ENCODE data around the gene SYCP2L. TPM values are rescaled to one million over a fixed set of nuclear protein-coding genes. Genes with fewer than 3 reads are reported as not detected.

The SYCP2L gene
- polyA plus RNA-seq, 1 of the 3 experiments (the other 2 are of a cell fraction), result 0.82 TPM

DNA sequence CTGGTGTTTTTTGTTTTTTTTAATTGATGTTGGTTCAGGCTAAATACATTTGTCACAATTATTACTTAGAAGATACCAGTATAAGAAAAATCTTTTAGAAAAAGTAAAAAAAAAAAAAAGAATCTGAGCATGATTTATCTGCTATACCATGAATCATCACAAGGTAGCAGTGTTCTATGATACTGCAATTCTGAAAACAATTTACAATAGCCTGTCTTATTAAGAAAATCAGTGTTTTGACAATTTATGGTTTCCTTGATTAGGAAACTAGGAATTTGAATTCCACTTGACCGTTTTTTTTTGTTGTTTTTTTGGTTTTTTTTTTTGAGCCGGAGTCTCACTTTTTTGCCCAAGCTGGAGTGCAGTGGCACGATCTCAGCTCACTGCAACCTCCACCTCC is 39.2 kb upstream of the SYCP2L start:
- peak; percentile 19 for DNase-seq

DNA sequence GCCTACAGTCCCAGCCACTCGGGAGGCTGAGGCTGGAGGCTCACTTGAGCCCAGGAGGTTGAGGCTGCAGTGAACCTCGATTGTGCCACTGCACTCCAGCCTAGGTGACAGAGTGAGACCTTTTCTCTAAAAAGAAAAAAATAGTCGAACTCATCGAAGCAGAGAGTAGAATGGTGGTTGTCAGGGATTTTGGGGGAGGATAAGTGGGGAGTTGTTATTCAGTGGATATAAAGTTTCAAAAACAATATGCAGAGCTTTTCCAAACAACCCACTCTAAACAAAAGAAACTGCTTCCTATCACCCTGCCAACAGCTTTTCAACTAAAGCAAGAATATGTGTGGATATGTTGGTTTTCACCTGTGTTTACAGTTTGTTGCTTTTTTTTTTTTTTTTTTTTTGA is 37.0 kb upstream of the SYCP2L start:
- WGBS (ENCODE audit: low lambda C conversion rate), result 49% methylated on average over 4 of the region's 4 CpGs
- Histone ChIP-seq H4K20me1 (ENCODE audit: insufficient read depth) (no peaks in the 10 kb centered on the region), H3K9me2 (no peaks in the 10 kb centered on the region), H3K4me3 (ENCODE audit: low read depth in 2 of 2, low read length in 1 of 2) (no peak overlapping the region), H3K4me2 (no peak overlapping the region), H3K27me3 (ENCODE audit: insufficient read depth) (no peaks in the 10 kb centered on the region), H3K79me2 (ENCODE audit: insufficient read depth) (no peaks in the 10 kb centered on the region), H3K27ac (ENCODE audit: low read depth in 2 of 2, low read length in 1 of 2) (no peak overlapping the region), H3K4me1 (ENCODE audit: control insufficient read depth in 1 of 2, insufficient read depth in 2 of 2, low read depth in 1 of 2, low read length in 1 of 2) (no peaks in the 10 kb centered on the region), H3K9ac (no peak overlapping the region), H3K9me3 (no peaks in the 10 kb centered on the region), H3F3A (replicated peaks; ENCODE audit: insufficient read depth) (no peaks in the 10 kb centered on the region), H2AFZ (ENCODE audit: low read depth) (no peak overlapping the region), H3K36me3 (replicated peaks in 1 of 2; ENCODE audit: control insufficient read depth in 1 of 2, insufficient read depth in 2 of 2, low read length in 1 of 2) (no peaks in the 10 kb centered on the region)
- POLR2A ChIA-PET, result no interaction called here
- TF ChIP-seq SIN3A (IDR thresholded peaks at IDR 0.05; ENCODE audit: borderline replicate concordance, low read depth, low read length), result no peak
- TF ChIP-seq, protein P1, sequence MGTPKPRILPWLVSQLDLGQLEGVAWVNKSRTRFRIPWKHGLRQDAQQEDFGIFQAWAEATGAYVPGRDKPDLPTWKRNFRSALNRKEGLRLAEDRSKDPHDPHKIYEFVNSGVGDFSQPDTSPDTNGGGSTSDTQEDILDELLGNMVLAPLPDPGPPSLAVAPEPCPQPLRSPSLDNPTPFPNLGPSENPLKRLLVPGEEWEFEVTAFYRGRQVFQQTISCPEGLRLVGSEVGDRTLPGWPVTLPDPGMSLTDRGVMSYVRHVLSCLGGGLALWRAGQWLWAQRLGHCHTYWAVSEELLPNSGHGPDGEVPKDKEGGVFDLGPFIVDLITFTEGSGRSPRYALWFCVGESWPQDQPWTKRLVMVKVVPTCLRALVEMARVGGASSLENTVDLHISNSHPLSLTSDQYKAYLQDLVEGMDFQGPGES (IDR thresholded peaks at IDR 0.05; ENCODE audit: low read depth, low read length), result no peak
- no peak for TF ChIP-seq RAD21 (IDR thresholded peaks at IDR 0.05; ENCODE audit: low read length)
- no peak for TF ChIP-seq POLR2AphosphoS5 (IDR thresholded peaks at IDR 0.05; ENCODE audit: low read depth, low read length)
- TF ChIP-seq, protein P2, sequence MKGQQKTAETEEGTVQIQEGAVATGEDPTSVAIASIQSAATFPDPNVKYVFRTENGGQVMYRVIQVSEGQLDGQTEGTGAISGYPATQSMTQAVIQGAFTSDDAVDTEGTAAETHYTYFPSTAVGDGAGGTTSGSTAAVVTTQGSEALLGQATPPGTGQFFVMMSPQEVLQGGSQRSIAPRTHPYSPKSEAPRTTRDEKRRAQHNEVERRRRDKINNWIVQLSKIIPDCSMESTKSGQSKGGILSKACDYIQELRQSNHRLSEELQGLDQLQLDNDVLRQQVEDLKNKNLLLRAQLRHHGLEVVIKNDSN (IDR thresholded peaks at IDR 0.05; ENCODE audit: borderline replicate concordance, low read depth), result no peak
- TF ChIP-seq SMC3 (IDR thresholded peaks at IDR 0.05; ENCODE audit: low read depth, low read length), result no peak
- no peak for TF ChIP-seq EZH2phosphoT487 (IDR thresholded peaks at IDR 0.05; ENCODE audit: borderline replicate concordance, low read depth)
- TF ChIP-seq GATA2 (CRISPR knock-in tag; IDR thresholded peaks at IDR 0.05), result no peak
- TF ChIP-seq, protein P3, sequence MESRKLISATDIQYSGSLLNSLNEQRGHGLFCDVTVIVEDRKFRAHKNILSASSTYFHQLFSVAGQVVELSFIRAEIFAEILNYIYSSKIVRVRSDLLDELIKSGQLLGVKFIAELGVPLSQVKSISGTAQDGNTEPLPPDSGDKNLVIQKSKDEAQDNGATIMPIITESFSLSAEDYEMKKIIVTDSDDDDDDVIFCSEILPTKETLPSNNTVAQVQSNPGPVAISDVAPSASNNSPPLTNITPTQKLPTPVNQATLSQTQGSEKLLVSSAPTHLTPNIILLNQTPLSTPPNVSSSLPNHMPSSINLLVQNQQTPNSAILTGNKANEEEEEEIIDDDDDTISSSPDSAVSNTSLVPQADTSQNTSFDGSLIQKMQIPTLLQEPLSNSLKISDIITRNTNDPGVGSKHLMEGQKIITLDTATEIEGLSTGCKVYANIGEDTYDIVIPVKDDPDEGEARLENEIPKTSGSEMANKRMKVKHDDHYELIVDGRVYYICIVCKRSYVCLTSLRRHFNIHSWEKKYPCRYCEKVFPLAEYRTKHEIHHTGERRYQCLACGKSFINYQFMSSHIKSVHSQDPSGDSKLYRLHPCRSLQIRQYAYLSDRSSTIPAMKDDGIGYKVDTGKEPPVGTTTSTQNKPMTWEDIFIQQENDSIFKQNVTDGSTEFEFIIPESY (IDR thresholded peaks at IDR 0.05; ENCODE audit: borderline replicate concordance, low read depth), result no peak
- no peak for TF ChIP-seq RCOR1 (IDR thresholded peaks at IDR 0.05; ENCODE audit: low read length)
- no peak for TF ChIP-seq GABPA (IDR thresholded peaks at IDR 0.05; ENCODE audit: low read depth)
- CTCF ChIA-PET, result interaction anchor here (1.0 to 1.4 kb wide), 2 partner anchors 15 to 37 kb away, joined by 3 to 5 read pairs; no protein-coding TSS in a partner anchor
- DNase-seq, result no peak

More for the DNA sequence above, 39.2 kb upstream of the SYCP2L start:
- Histone ChIP-seq H3K9me3 (no peaks in the 10 kb centered on the region), H2AFZ (ENCODE audit: low read depth) (no peak overlapping the region), H3K4me3 (ENCODE audit: low read depth in 2 of 2, low read length in 1 of 2) (no peak overlapping the region), H3K27ac (ENCODE audit: low read depth in 2 of 2, low read length in 1 of 2) (no peak overlapping the region), H3K9me2 (no peaks in the 10 kb centered on the region), H3K36me3 (replicated peaks in 1 of 2; ENCODE audit: control insufficient read depth in 1 of 2, insufficient read depth in 2 of 2, low read length in 1 of 2) (no peaks in the 10 kb centered on the region), H3K27me3 (ENCODE audit: insufficient read depth) (no peaks in the 10 kb centered on the region), H3F3A (replicated peaks; ENCODE audit: insufficient read depth) (no peaks in the 10 kb centered on the region), H3K4me2 (no peak overlapping the region), H3K4me1 (ENCODE audit: control insufficient read depth in 1 of 2, insufficient read depth in 2 of 2, low read depth in 1 of 2, low read length in 1 of 2) (no peaks in the 10 kb centered on the region), H4K20me1 (ENCODE audit: insufficient read depth) (no peaks in the 10 kb centered on the region), H3K9ac (no peak overlapping the region), H3K79me2 (ENCODE audit: insufficient read depth) (no peaks in the 10 kb centered on the region)
- CTCF ChIA-PET, result interaction anchor here (0.8 to 1.2 kb wide), 3 partner anchors 10 to 220 kb away, joined by 3 to 4 read pairs (median 3); no protein-coding TSS in a partner anchor
- TF ChIP-seq, protein P4, sequence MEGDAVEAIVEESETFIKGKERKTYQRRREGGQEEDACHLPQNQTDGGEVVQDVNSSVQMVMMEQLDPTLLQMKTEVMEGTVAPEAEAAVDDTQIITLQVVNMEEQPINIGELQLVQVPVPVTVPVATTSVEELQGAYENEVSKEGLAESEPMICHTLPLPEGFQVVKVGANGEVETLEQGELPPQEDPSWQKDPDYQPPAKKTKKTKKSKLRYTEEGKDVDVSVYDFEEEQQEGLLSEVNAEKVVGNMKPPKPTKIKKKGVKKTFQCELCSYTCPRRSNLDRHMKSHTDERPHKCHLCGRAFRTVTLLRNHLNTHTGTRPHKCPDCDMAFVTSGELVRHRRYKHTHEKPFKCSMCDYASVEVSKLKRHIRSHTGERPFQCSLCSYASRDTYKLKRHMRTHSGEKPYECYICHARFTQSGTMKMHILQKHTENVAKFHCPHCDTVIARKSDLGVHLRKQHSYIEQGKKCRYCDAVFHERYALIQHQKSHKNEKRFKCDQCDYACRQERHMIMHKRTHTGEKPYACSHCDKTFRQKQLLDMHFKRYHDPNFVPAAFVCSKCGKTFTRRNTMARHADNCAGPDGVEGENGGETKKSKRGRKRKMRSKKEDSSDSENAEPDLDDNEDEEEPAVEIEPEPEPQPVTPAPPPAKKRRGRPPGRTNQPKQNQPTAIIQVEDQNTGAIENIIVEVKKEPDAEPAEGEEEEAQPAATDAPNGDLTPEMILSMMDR (IDR thresholded peaks at IDR 0.05), result peak; percentile 58
- no peak for TF ChIP-seq POLR2AphosphoS5 (IDR thresholded peaks at IDR 0.05; ENCODE audit: low read depth, low read length)
- TF ChIP-seq SMC3 (IDR thresholded peaks at IDR 0.05; ENCODE audit: low read depth, low read length), result 0 out of 2 replicates have a peak, but pooled peaks have one; percentile 14
- peak; percentile 42; the same call in 1 of the 2 replicates for TF ChIP-seq RAD21 (IDR thresholded peaks at IDR 0.05; ENCODE audit: low read length)
- WGBS (ENCODE audit: low lambda C conversion rate), result 60% methylated on average over 3 of the region's 3 CpGs
- POLR2A ChIA-PET, result no interaction called here

Measured in SK-N-SH (cell line).